GM10266 (cell line): ENCODE measurements around the gene SMIM22.

Source experiments
- DNase-seq: peaks from one replicate; pipeline ENCODE4 v3.0.0; 2012; ENCODE audit errors: extremely low spot score
- CTCF ChIP-seq: IDR thresholded peaks from 2 replicates; pipeline ENCODE4 v1.5.1; 2012; ENCODE audit warnings: mild to moderate bottlenecking, low read depth; ENCODE audit not compliant: control insufficient read depth, insufficient read depth; ENCODE audit errors: missing control alignments

The SMIM22 gene

GRCh38 chr16:4803401-4803844, 8.3 kb downstream of the SMIM22 start:
- TF ChIP-seq CTCF, result no peak
- no peak for DNase-seq

GRCh38 chr16:4803898-4804762, 9.0 kb downstream of the SMIM22 start:
- no peak for TF ChIP-seq CTCF
- no peak for DNase-seq

GRCh38 chr16:4805231-4805630, 10.1 kb downstream of the SMIM22 start:
- TF ChIP-seq CTCF, result no peak

GRCh38 chr16:4806280-4806679, 11.1 kb downstream of the SMIM22 start:
- DNase-seq, result no peak
- no peak for TF ChIP-seq CTCF

More at GRCh38 chr16:4805231-4805630, 10.1 kb downstream of the SMIM22 start:
- DNase-seq, result no peak

- DNase-seq, result no peak
- TF ChIP-seq CTCF, result no peak
Measured at GRCh38 chr16:4811242-4811641, 16.1 kb downstream of the SMIM22 start.

- no peak for TF ChIP-seq CTCF
- no peak for DNase-seq
Measured at GRCh38 chr16:4811773-4812172, 16.6 kb downstream of the SMIM22 start.
